ENCODE data around the gene CTSW. TPM values are rescaled to one million over a fixed set of nuclear protein-coding genes. Genes with fewer than 3 reads are reported as not detected.

CTSW gene
- total and polyA plus RNA-seq, 7 experiments from 2014 or later = 24.9 to 148 (median 31.7) TPM

GRCh38 chr11:65857853-65858680 lies 21.6 kb upstream of the CTSW start, which contains the start of gene CFL1:
Gene CFL1 (minus strand): TSS chr11:65858180. CDS start chr11:65858099, 81 bp downstream.
- H3K27me3 Mint-ChIP-seq = no peaks in the 10 kb centered on the region
- intact Hi-C loops (cut with micrococcal nuclease) = loop anchor here (1.0 to 10.0 kb wide), 25 partner anchors 15 to 1541 kb away; partner anchors contain the start of genes BANF1 (in 2 of the 2), EIF1AD (in 2 of the 2), RELA (in 2 of the 2) and RNASEH2C (in 2 of the 2)

DNA sequence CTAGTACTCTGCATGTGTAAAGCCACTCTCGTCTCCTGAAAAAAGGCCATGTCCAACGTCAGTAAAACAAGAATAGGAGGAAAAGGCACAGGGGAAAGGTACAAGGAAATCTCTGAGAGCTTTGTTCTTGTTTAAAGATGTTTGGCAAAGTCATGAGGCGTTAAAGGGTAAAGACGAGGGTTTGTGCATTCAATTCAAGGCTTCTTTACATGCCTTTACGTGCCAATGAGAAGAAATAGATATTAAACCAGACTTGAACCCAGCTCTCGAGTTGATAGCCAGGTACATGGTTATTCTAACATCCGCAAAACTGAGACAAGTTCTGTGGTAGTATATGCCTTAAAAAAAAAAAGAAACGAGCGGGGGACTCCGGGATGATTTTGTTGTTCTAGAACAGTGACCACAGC lies 21.0 kb upstream of the CTSW start:
- Mint-ChIP-seq H3K4me1 (peaks cover 42 to 69% (median 56%) of the 10 kb centered on the region in 7 donors), H3K9me3 (peaks cover 0 to 9% (median 0%) of the 10 kb centered on the region in 11 donors), H3K4me3 (peak overlapping the region; percentile 92 to 100 (median 97)), H3K27ac (peak overlapping the region; percentile 88 to 99 (median 97)), H3K27me3 (no peaks in the 10 kb centered on the region), H3K36me3 (peaks cover 16 to 43% (median 26%) of the 10 kb centered on the region in 5 donors)
- intact Hi-C loops (cut with micrococcal nuclease) = loop anchor here (1.0 to 10.0 kb wide), 27 partner anchors 14 to 1541 kb away; partner anchors contain the start of genes BANF1 (in 2 of the 2), EIF1AD (in 2 of the 2), KAT5 (in 2 of the 2) and PCNX3 (in 2 of the 2)
- ATAC-seq (no peak), DNase-seq (no peak)
- no peaks in the 10 kb centered on the region for H3K27me3 ChIP-seq (ENCODE audit: control insufficient read depth in 2 of 2, insufficient read depth in 2 of 2, low read length in 2 of 2)
- H3K4me3 ChIP-seq (ENCODE audit: low read length) = peak overlapping the region; percentile 65
- H3K4me1 ChIP-seq (ENCODE audit: control insufficient read depth in 2 of 2, insufficient read depth in 2 of 2, low read length in 2 of 2) = peaks cover 39 to 43% of the 10 kb centered on the region in 2 donors
- ChIA-PET POLR2A (interaction anchor here (0.6 to 12.9 kb wide), 35 partner anchors 10 to 1609 kb away, joined by 3 to 316 read pairs (median 5); partner anchors contain the start of genes BANF1, CCDC85B, CTSW and EFEMP2), CTCF (interaction anchor here (1.2 to 8.3 kb wide), 5 partner anchors 12 to 244 kb away, joined by 3 to 159 read pairs (median 9); partner anchors contain the start of genes CCDC85B, FIBP, MAP3K11 and PCNX3)
- no peaks in the 10 kb centered on the region for H3K9me3 ChIP-seq (ENCODE audit: control insufficient read depth in 2 of 3, low read length in 3 of 3)
- H3K36me3 ChIP-seq (ENCODE audit: control insufficient read depth in 2 of 3, insufficient read depth in 3 of 3, low read length in 3 of 3) = peaks cover 26 to 61% (median 37%) of the 10 kb centered on the region in 3 experiments
- H3K27ac ChIP-seq (ENCODE audit: low read depth, low read length) = peak overlapping the region; percentile 88

More at GRCh38 chr11:65857853-65858680, 21.6 kb upstream of the CTSW start, which contains the start of gene CFL1:
- CTCF ChIA-PET = interaction anchor here (0.9 to 8.3 kb wide), 4 partner anchors 12 to 188 kb away, joined by 3 to 159 read pairs (median 16); partner anchors contain the start of genes CCDC85B and FIBP
- peak within 1 kb of the TSS; percentile 98 for H3K4me3 ChIP-seq (ENCODE audit: low read length)
- Mint-ChIP-seq H3K36me3 (peaks cover 16 to 45% (median 27%) of the 10 kb centered on the region in 5 donors), H3K27ac (peak within 1 kb of the TSS; percentile 90 to 99 (median 97)), H3K9me3 (peaks cover 0 to 9% (median 0%) of the 10 kb centered on the region in 11 donors), H3K4me3 (peak within 1 kb of the TSS; percentile 92 to 100 (median 98)), H3K4me1 (peaks cover 46 to 75% (median 61%) of the 10 kb centered on the region in 7 donors)
- H3K36me3 ChIP-seq (ENCODE audit: control insufficient read depth in 2 of 3, insufficient read depth in 3 of 3, low read length in 3 of 3) = peaks cover 32 to 61% (median 37%) of the 10 kb centered on the region in 3 experiments
- H3K27ac ChIP-seq (ENCODE audit: low read depth, low read length) = peak within 1 kb of the TSS; percentile 88
- ATAC-seq (peak; percentile 80), DNase-seq (peak; percentile 90 to 98 (median 97))
- H3K27me3 ChIP-seq (ENCODE audit: control insufficient read depth in 2 of 2, insufficient read depth in 2 of 2, low read length in 2 of 2) = no peaks in the 10 kb centered on the region
- no peaks in the 10 kb centered on the region for H3K9me3 ChIP-seq (ENCODE audit: control insufficient read depth in 2 of 3, low read length in 3 of 3)
- POLR2A ChIA-PET = interaction anchor here (0.6 to 12.9 kb wide), 31 partner anchors 9 to 1623 kb away, joined by 3 to 316 read pairs (median 4); partner anchors contain the start of genes BANF1, CCDC85B, CTSW and EFEMP2
- peaks cover 39 to 43% of the 10 kb centered on the region in 2 donors for H3K4me1 ChIP-seq (ENCODE audit: control insufficient read depth in 2 of 2, insufficient read depth in 2 of 2, low read length in 2 of 2)

- POLR2A ChIA-PET = interaction anchor here (0.6 to 12.9 kb wide), 39 partner anchors 11 to 1381 kb away, joined by 3 to 316 read pairs (median 6); partner anchors contain the start of genes AP5B1, BANF1, C11orf68 and CCDC85B
Measured at GRCh38 chr11:65859095-65859811, 20.4 kb upstream of the CTSW start.

DNA sequence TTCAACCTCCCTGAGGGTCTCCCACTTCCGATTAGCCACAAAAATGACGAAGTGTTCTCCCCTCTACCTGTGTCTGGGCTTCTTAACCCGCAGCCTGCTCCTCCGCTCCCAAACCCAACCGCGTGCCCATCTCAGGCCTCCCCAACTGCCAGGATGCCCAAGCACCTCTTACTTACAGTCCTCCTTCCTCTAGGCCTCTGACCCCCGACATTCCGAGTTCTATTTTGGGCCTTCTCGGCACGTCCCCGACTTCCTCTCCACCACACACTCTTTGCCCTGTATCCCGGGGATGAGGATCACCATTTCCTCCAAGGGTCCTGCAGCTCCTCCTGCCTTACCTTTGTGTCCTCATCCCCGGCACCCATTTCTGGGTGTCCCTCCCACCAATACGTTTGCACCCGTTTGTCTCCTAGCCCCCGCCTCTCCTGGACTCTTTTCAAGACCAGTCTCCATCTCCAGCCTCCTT lies 19.8 kb upstream of the CTSW start:
- Mint-ChIP-seq H3K27me3 (no peaks in the 10 kb centered on the region), H3K4me1 (peaks cover 30 to 57% (median 45%) of the 10 kb centered on the region in 7 donors), H3K27ac (peak overlapping the region; percentile 88 to 99 (median 97)), H3K36me3 (peaks cover 10 to 33% (median 20%) of the 10 kb centered on the region in 5 donors), H3K9me3 (peaks cover 0 to 9% (median 0%) of the 10 kb centered on the region in 11 donors), H3K4me3 (peak overlapping the region; percentile 92 to 100 (median 97))
- H3K27ac ChIP-seq (ENCODE audit: low read depth, low read length) = peak overlapping the region; percentile 88
- DNase-seq (peak in 1 of 9 donors; percentile 40), ATAC-seq (no peak)
- H3K4me3 ChIP-seq (ENCODE audit: low read length) = peak overlapping the region; percentile 65
- intact Hi-C loops (cut with micrococcal nuclease) = loop anchor here (1.0 to 10.0 kb wide), 20 partner anchors 8 to 1543 kb away; partner anchors contain the start of genes RELA (in 2 of the 2), AP5B1 (in 1 of the 2), C11orf68 (in 1 of the 2) and DRAP1 (in 1 of the 2)
- H3K4me1 ChIP-seq (ENCODE audit: control insufficient read depth in 2 of 2, insufficient read depth in 2 of 2, low read length in 2 of 2) = peaks cover 35 to 39% of the 10 kb centered on the region in 2 donors
- CTCF ChIA-PET = interaction anchor here (0.6 to 8.3 kb wide), 18 partner anchors 10 to 284 kb away, joined by 3 to 159 read pairs (median 4); partner anchors contain the start of genes CCDC85B, EHBP1L1, FIBP and KAT5
- H3K9me3 ChIP-seq (ENCODE audit: control insufficient read depth in 2 of 3, low read length in 3 of 3) = no peaks in the 10 kb centered on the region
- POLR2A ChIA-PET = interaction anchor here (0.6 to 12.9 kb wide), 39 partner anchors 10 to 1380 kb away, joined by 3 to 316 read pairs (median 6); partner anchors contain the start of genes AP5B1, BANF1, C11orf68 and CCDC85B
- H3K36me3 ChIP-seq (ENCODE audit: control insufficient read depth in 2 of 3, insufficient read depth in 3 of 3, low read length in 3 of 3) = peaks cover 15 to 61% (median 27%) of the 10 kb centered on the region in 3 experiments
- no peaks in the 10 kb centered on the region for H3K27me3 ChIP-seq (ENCODE audit: control insufficient read depth in 2 of 2, insufficient read depth in 2 of 2, low read length in 2 of 2)

More at GRCh38 chr11:65859095-65859811, 20.4 kb upstream of the CTSW start:
- no peaks in the 10 kb centered on the region for H3K27me3 ChIP-seq (ENCODE audit: control insufficient read depth in 2 of 2, insufficient read depth in 2 of 2, low read length in 2 of 2)
- no peaks in the 10 kb centered on the region for H3K9me3 ChIP-seq (ENCODE audit: control insufficient read depth in 2 of 3, low read length in 3 of 3)
- H3K36me3 ChIP-seq (ENCODE audit: control insufficient read depth in 2 of 3, insufficient read depth in 3 of 3, low read length in 3 of 3) = peaks cover 21 to 61% (median 33%) of the 10 kb centered on the region in 3 experiments
- peak; percentile 71 for ATAC-seq
- intact Hi-C loops (cut with micrococcal nuclease) = loop anchor here (1.0 to 10.0 kb wide), 15 partner anchors 14 to 1542 kb away; partner anchors contain the start of genes RELA (in 2 of the 2), AP5B1 (in 1 of the 2), EFEMP2 (in 1 of the 2) and FOSL1 (in 1 of the 2)
- H3K4me3 ChIP-seq (ENCODE audit: low read length) = peak overlapping the region; percentile 65
- CTCF ChIA-PET = interaction anchor here (0.6 to 8.3 kb wide), 17 partner anchors 11 to 283 kb away, joined by 3 to 159 read pairs (median 4); partner anchors contain the start of genes CCDC85B, EHBP1L1, FIBP and KAT5
- H3K27ac ChIP-seq (ENCODE audit: low read depth, low read length) = peak overlapping the region; percentile 88
- H3K9me3 Mint-ChIP-seq = peaks cover 0 to 9% (median 0%) of the 10 kb centered on the region in 11 donors
- H3K27me3 Mint-ChIP-seq = no peaks in the 10 kb centered on the region
- peak overlapping the region; percentile 88 to 99 (median 97) for H3K27ac Mint-ChIP-seq
- peaks cover 39 to 41% of the 10 kb centered on the region in 2 donors for H3K4me1 ChIP-seq (ENCODE audit: control insufficient read depth in 2 of 2, insufficient read depth in 2 of 2, low read length in 2 of 2)
- peaks cover 36 to 63% (median 51%) of the 10 kb centered on the region in 7 donors for H3K4me1 Mint-ChIP-seq
- H3K4me3 Mint-ChIP-seq = peak overlapping the region; percentile 92 to 100 (median 97)
- H3K36me3 Mint-ChIP-seq = peaks cover 16 to 39% (median 24%) of the 10 kb centered on the region in 5 donors
- peak; percentile 84 to 97 (median 90) for DNase-seq

Data from naive thymus-derived CD4-positive, alpha-beta T cell (primary cell).